ENCODE measurements around the gene NRXN3. TPM values are rescaled to one million over a fixed set of nuclear protein-coding genes. Genes with fewer than 3 reads are reported as not detected.

Gene NRXN3
- total RNA-seq, 1 experiment from 2014 or later, result not detected

DNA sequence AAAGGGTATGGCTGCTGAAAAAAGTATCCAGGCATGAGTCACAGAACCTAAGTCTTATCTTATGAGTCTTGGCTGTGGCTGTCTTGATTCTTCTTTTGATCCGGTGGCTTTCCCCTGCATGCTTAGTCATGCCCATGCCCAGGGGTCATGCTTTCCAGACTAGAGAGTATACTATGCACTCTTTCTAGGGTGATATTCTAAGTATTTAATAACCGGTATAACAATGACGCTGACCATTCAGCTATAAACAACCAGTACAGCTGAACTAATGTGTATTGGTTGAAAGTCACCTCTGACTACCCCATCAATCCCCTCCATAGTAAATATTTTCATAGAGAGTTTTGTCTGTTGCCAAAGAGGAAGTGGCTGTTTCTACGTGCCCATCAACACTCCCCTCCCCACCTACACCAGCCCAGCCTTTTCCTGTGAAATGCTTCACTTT lies 34.7 kb upstream of the NRXN3 start:
- no peaks in the 10 kb centered on the region for H3K79me2 ChIP-seq (ENCODE audit: insufficient read depth, low read length)
- H3K4me2 ChIP-seq (ENCODE audit: low read length), result no peak overlapping the region
- no peaks in the 10 kb centered on the region for H3K9me2 ChIP-seq (ENCODE audit: insufficient read depth)
- no peak overlapping the region for H3K9ac ChIP-seq (ENCODE audit: low read length)
- DNase-seq (ENCODE audit: low read depth, low spot score), result no peak
- H2AFZ ChIP-seq (ENCODE audit: low read depth, low read length, poor library complexity, severe bottlenecking), result no peak overlapping the region
- ATAC-seq, result no peak
- peaks cover 35% of the 10 kb centered on the region for H3K27me3 ChIP-seq (ENCODE audit: insufficient read depth, low read length)
- TF ChIP-seq SP1 (IDR thresholded peaks at IDR 0.05; ENCODE audit: low read depth) (0 out of 2 replicates have a peak, but pooled peaks have one; percentile 11), TCF7L2 (IDR thresholded peaks at IDR 0.05; ENCODE audit: borderline replicate concordance, extremely low read depth, insufficient read depth, insufficient read length) (no peak), YY1 (IDR thresholded peaks at IDR 0.05; ENCODE audit: extremely low read depth, insufficient replicate concordance, low read depth, low read length) (no peak), POLR2AphosphoS5 (IDR thresholded peaks at IDR 0.05; ENCODE audit: low read depth, low read length) (no peak)
- RAD21 ChIA-PET (ENCODE audit: low non-redundant PET in 1 of 2, low total read pairs in 2 of 2, uncharacterized antibody in 2 of 2, unreplicated experiment in 2 of 2), result no interaction called here
- CTCF ChIA-PET, result no interaction called here
- no peaks in the 10 kb centered on the region for H3K9me3 ChIP-seq (ENCODE audit: control insufficient read depth in 1 of 2, insufficient read depth in 1 of 2, low read depth in 1 of 2, low read length in 2 of 2)
- BruUV-seq (replicated peaks), result no TSS peak
- intact Hi-C loops (cut with micrococcal nuclease), result no loop called here
- POLR2A ChIA-PET, result no interaction called here
- peaks cover 0 to 5% of the 10 kb centered on the region in 2 experiments; a peak in 1 of 4 replicates for H3K4me1 ChIP-seq (ENCODE audit: control insufficient read depth in 1 of 2, insufficient read depth in 2 of 2, low read length in 2 of 2)
- no peak overlapping the region for H3K4me3 ChIP-seq (replicated peaks in 1 of 2; ENCODE audit: low read depth in 1 of 2, low read length in 2 of 2)
- no peak overlapping the region for H3K27ac ChIP-seq (ENCODE audit: low read depth, low read length)
- no peaks in the 10 kb centered on the region for H4K20me1 ChIP-seq (ENCODE audit: insufficient read depth)
- H3K36me3 ChIP-seq (ENCODE audit: control insufficient read depth in 1 of 2, insufficient read depth in 2 of 2, low read length in 2 of 2), result no peaks in the 10 kb centered on the region

DNA sequence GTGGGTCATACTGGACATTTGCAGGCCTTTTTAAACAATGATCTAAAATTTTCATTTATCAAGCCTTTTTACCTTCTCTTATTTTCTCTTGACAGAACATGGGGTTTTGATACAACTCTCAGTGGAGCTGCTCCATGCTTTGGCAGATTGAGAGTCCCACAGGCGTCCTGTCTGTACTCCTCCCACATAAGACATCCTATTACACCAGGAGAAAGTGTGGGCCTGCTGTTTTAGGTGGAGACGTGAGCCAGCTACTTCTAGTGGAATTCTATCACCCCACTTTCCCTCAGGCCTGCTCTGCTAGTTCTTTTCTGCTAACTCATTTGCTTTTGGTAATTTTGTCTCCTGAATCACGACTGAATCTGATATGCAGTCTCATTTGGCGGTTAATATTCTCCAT lies 33.5 kb upstream of the NRXN3 start:
- no peak overlapping the region for H2AFZ ChIP-seq (ENCODE audit: low read depth, low read length, poor library complexity, severe bottlenecking)
- H3K9ac ChIP-seq (ENCODE audit: low read length), result no peak overlapping the region
- H3K4me2 ChIP-seq (ENCODE audit: low read length), result no peak overlapping the region
- H3K79me2 ChIP-seq (ENCODE audit: insufficient read depth, low read length), result no peaks in the 10 kb centered on the region
- H3K4me1 ChIP-seq (ENCODE audit: control insufficient read depth in 1 of 2, insufficient read depth in 2 of 2, low read length in 2 of 2), result peaks cover 0 to 5% of the 10 kb centered on the region in 2 experiments; a peak in 1 of 4 replicates
- H3K27me3 ChIP-seq (ENCODE audit: insufficient read depth, low read length), result peaks cover 40% of the 10 kb centered on the region
- ChIA-PET RAD21 (ENCODE audit: low non-redundant PET in 1 of 2, low total read pairs in 2 of 2, uncharacterized antibody in 2 of 2, unreplicated experiment in 2 of 2) (no interaction called here), POLR2A (no interaction called here), CTCF (no interaction called here)
- intact Hi-C loops (cut with micrococcal nuclease), result no loop called here
- H3K9me2 ChIP-seq (ENCODE audit: insufficient read depth), result no peaks in the 10 kb centered on the region
- H3K36me3 ChIP-seq (ENCODE audit: control insufficient read depth in 1 of 2, insufficient read depth in 2 of 2, low read length in 2 of 2), result no peaks in the 10 kb centered on the region
- H3K4me3 ChIP-seq (replicated peaks in 1 of 2; ENCODE audit: low read depth in 1 of 2, low read length in 2 of 2), result no peak overlapping the region
- no TSS peak for BruUV-seq (replicated peaks)
- H3K27ac ChIP-seq (ENCODE audit: low read depth, low read length), result no peak overlapping the region
- no peak for TF ChIP-seq SP1 (IDR thresholded peaks at IDR 0.05; ENCODE audit: low read depth)
- no peak for TF ChIP-seq POLR2A (IDR thresholded peaks at IDR 0.05; ENCODE audit: borderline replicate concordance, extremely low read depth, insufficient read depth, insufficient read length)
- no peak for TF ChIP-seq RAD21 (IDR thresholded peaks at IDR 0.05; ENCODE audit: low read depth)
- TF ChIP-seq TCF7L2 (IDR thresholded peaks at IDR 0.05; ENCODE audit: borderline replicate concordance, extremely low read depth, insufficient read depth, insufficient read length), result no peak
- TF ChIP-seq ZFX (IDR thresholded peaks at IDR 0.05), result no peak
- TF ChIP-seq, protein P1, sequence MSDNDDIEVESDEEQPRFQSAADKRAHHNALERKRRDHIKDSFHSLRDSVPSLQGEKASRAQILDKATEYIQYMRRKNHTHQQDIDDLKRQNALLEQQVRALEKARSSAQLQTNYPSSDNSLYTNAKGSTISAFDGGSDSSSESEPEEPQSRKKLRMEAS (IDR thresholded peaks at IDR 0.05), result no peak
- TF ChIP-seq SRF (IDR thresholded peaks at IDR 0.05; ENCODE audit: low read depth), result no peak
- no peak for TF ChIP-seq EZH2 (IDR thresholded peaks at IDR 0.05)
- TF ChIP-seq, protein P2, sequence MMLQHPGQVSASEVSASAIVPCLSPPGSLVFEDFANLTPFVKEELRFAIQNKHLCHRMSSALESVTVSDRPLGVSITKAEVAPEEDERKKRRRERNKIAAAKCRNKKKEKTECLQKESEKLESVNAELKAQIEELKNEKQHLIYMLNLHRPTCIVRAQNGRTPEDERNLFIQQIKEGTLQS (IDR thresholded peaks at IDR 0.05), result no peak
- H4K20me1 ChIP-seq (ENCODE audit: insufficient read depth), result no peaks in the 10 kb centered on the region
- DNase-seq (ENCODE audit: low read depth, low spot score), result no peak
- H3K9me3 ChIP-seq (ENCODE audit: control insufficient read depth in 1 of 2, insufficient read depth in 1 of 2, low read depth in 1 of 2, low read length in 2 of 2), result no peaks in the 10 kb centered on the region
- no peak for ATAC-seq

Data from HCT116 (cell line).